ENCODE measurements around the gene ZNF487. TPM values are rescaled to one million over a fixed set of nuclear protein-coding genes. Genes with fewer than 3 reads are reported as not detected.

The ZNF487 gene
- total and polyA plus RNA-seq, 2 of the 4 experiments (the other 2 are of a cell fraction) = 1.7 to 2.7 TPM

Small RNA genes lying within 50 kb of the gene (microRNA-seq; reads per million reads assigned to microRNA genes)
- gene RNU7-193P (ENCODE audit: insufficient read depth, insufficient read length) (not detected), gene SNORD3J (ENCODE audit: insufficient read depth, insufficient read length) (not detected)

Small RNA genes lying within 50 kb of the gene (small RNA-seq; reads per million reads assigned to genes)
- 0 to 14.5 (median 0.25) reads per million in 5 experiments for gene RNU7-193P
- 0 to 1.1 (median 0) reads per million in 5 experiments for gene SNORD3J

Other genes with a start within 250 kb of the ZNF487 start
- 0.18 and 0.28 TPM in 2 replicates for gene RASGEF1A, start 170.0 kb upstream of the ZNF487 start, total RNA-seq (2012; rRNA removed)
- 0.15 and 0.55 TPM in 2 replicates for gene RASGEF1A, start 170.0 kb upstream of the ZNF487 start, polyA plus RNA-seq (2012; rRNA removed)
- gene FXYD4, start 65.5 kb upstream of the ZNF487 start, total RNA-seq (2012; rRNA removed) = not detected in 2 replicates
- gene FXYD4, start 65.5 kb upstream of the ZNF487 start, polyA plus RNA-seq (2012; rRNA removed) = not detected in 2 replicates
- gene HNRNPF, start 27.9 kb upstream of the ZNF487 start, total RNA-seq (2012; rRNA removed) = 207 and 276 TPM in 2 replicates
- gene HNRNPF, start 27.9 kb upstream of the ZNF487 start, polyA plus RNA-seq (2012; rRNA removed) = 147 and 169 TPM in 2 replicates
- 10.8 and 12.7 TPM in 2 replicates for gene ZNF239, start 137.5 kb downstream of the ZNF487 start, total RNA-seq (2012; rRNA removed)
- gene ZNF239, start 137.5 kb downstream of the ZNF487 start, polyA plus RNA-seq (2012; rRNA removed) = 6.4 and 7.4 TPM in 2 replicates
- 2.2 and 3.1 TPM in 2 replicates for gene ZNF485, start 169.3 kb downstream of the ZNF487 start, total RNA-seq (2012; rRNA removed)
- 1.0 and 1.3 TPM in 2 replicates for gene ZNF485, start 169.3 kb downstream of the ZNF487 start, polyA plus RNA-seq (2012; rRNA removed)
- gene ZNF32, start 211.8 kb downstream of the ZNF487 start, total RNA-seq (2012; rRNA removed) = 21.4 and 31.2 TPM in 2 replicates
- gene ZNF32, start 211.8 kb downstream of the ZNF487 start, polyA plus RNA-seq (2012; rRNA removed) = 26.4 and 30.1 TPM in 2 replicates

All from IMR-90 (cell line).